Breast epithelium (tissue), 4 donors: ENCODE measurements around the gene IL1RN. TPM values are rescaled to one million over a fixed set of nuclear protein-coding genes. Genes with fewer than 3 reads are reported as not detected.

Experiments
- DNase-seq, 2 donors: peaks; one replicate each; pipeline ENCODE4 v3.0.0-alpha.2; 2019; ENCODE audit warnings: low spot score in 2 of 2
- H3K27ac ChIP-seq, 2 donors: fragments of 200-600 bp; sonication (generic) in 1 of 2; one replicate each; pipeline ENCODE4 v1.5.1; 2016 to 2019; ENCODE audit warnings: mild to moderate bottlenecking in 1 of 2
- H3K27me3 ChIP-seq, 2 donors: fragments of 200-600 bp; sonication (generic) in 1 of 2; one replicate each; pipeline versions ENCODE4 v1.5.1 to v1.6.0; 2017 to 2019; ENCODE audit warnings: control low read depth in 1 of 2, mild to moderate bottlenecking in 1 of 2
- H3K36me3 ChIP-seq: fragments of 200-600 bp; one replicate; pipeline ENCODE4 v1.5.1; 2019
- H3K4me1 ChIP-seq, 2 donors: fragments of 200-600 bp; sonication (generic); one replicate each; pipeline ENCODE4 v1.5.1; 2016 to 2019; ENCODE audit warnings: control low read depth in 1 of 2
- H3K4me3 ChIP-seq, 3 donors: fragments of 200-600 bp; sonication (generic); 1 replicate in 2 of 3; 2 replicates in 1 of 3; pipeline ENCODE4 v1.5.1; 2016 to 2019; ENCODE audit warnings: mild to moderate bottlenecking in 3 of 3, moderate library complexity in 2 of 3
- H3K9me3 ChIP-seq, 2 donors: fragments of 200-600 bp; sonication (generic) in 1 of 2; one replicate each; pipeline ENCODE4 v1.5.1; 2016 to 2019; ENCODE audit warnings: control low read depth in 1 of 2
- CTCF ChIP-seq, 3 donors: fragments of 450-650 bp; IDR thresholded peaks; one replicate each; pipeline ENCODE4 v1.5.1; 2016 to 2017; ENCODE audit warnings: antibody characterized with exemption in 3 of 3, mild to moderate bottlenecking in 3 of 3, moderate library complexity in 3 of 3
- POLR2A ChIP-seq: fragments of 450-650 bp; IDR thresholded peaks from one replicate; pipeline ENCODE4 v1.6.1; 2016; ENCODE audit warnings: antibody characterized with exemption, mild to moderate bottlenecking, moderate library complexity
- POLR2AphosphoS5 ChIP-seq, 3 donors: sonication (generic); formaldehyde crosslinking; IDR thresholded peaks; one replicate each; pipeline ENCODE4 v1.6.1; 2017; ENCODE audit warnings: antibody characterized with exemption in 3 of 3
- intact Hi-C: fragments of 100-400 bp; cut with DNase I; formaldehyde crosslinking; loops from one replicate; pipeline ENCODE4 v1.15.1; 2023; ENCODE audit warnings: low total_unique reads
- total RNA-seq, 3 donors: library from RNA; depleted of rRNA; stranded (reverse); fragments of >200 nt; gene quantifications; one replicate each; pipeline ENCODE4 v1.1.0, GENCODE V29; 2016

IL1RN gene
- total RNA-seq, 3 donors from 2014 or later = 0.66 to 3.8 (median 1.6) TPM

GRCh38 chr2:113164215-113164929, 37.0 kb downstream of the IL1RN start:
- intact Hi-C loops = no loop called here

GRCh38 chr2:113164930-113165585, 37.7 kb downstream of the IL1RN start:
- Histone ChIP-seq H3K27ac (no peak overlapping the region), H3K27me3 (no peaks in the 10 kb centered on the region), H3K4me1 (no peaks in the 10 kb centered on the region), H3K36me3 (no peaks in the 10 kb centered on the region), H3K4me3 (no peak overlapping the region), H3K9me3 (no peaks in the 10 kb centered on the region)
- TF ChIP-seq POLR2AphosphoS5 (IDR thresholded peaks at IDR 0.05) (no peak), CTCF (IDR thresholded peaks at IDR 0.05) (no peak), POLR2A (no peak)
- DNase-seq = no peak
- intact Hi-C loops = no loop called here

More at GRCh38 chr2:113164215-113164929, 37.0 kb downstream of the IL1RN start:
- TF ChIP-seq CTCF (IDR thresholded peaks at IDR 0.05) (no peak), POLR2A (no peak), POLR2AphosphoS5 (IDR thresholded peaks at IDR 0.05) (no peak)
- Histone ChIP-seq H3K4me1 (no peaks in the 10 kb centered on the region), H3K9me3 (no peaks in the 10 kb centered on the region), H3K4me3 (no peak overlapping the region), H3K27ac (no peak overlapping the region), H3K36me3 (no peaks in the 10 kb centered on the region), H3K27me3 (no peaks in the 10 kb centered on the region)
- DNase-seq = no peak

GRCh38 chr2:113166187-113166645, 38.8 kb downstream of the IL1RN start:
- no peak overlapping the region for H3K27ac ChIP-seq
- no peak overlapping the region for H3K4me3 ChIP-seq
- DNase-seq = no peak
- no peak for TF ChIP-seq POLR2AphosphoS5 (IDR thresholded peaks at IDR 0.05)
- no peak for TF ChIP-seq CTCF (IDR thresholded peaks at IDR 0.05)
- TF ChIP-seq POLR2A = no peak
- no peaks in the 10 kb centered on the region for H3K9me3 ChIP-seq
- no peaks in the 10 kb centered on the region for H3K27me3 ChIP-seq
- intact Hi-C loops = no loop called here
- H3K4me1 ChIP-seq = no peaks in the 10 kb centered on the region
- no peaks in the 10 kb centered on the region for H3K36me3 ChIP-seq

GRCh38 chr2:113167115-113167932, 39.9 kb downstream of the IL1RN start:
- DNase-seq = no peak
- Histone ChIP-seq H3K36me3 (no peaks in the 10 kb centered on the region), H3K27me3 (no peaks in the 10 kb centered on the region), H3K27ac (peak overlapping the region in 1 of 2 donors; percentile 15), H3K9me3 (no peaks in the 10 kb centered on the region), H3K4me3 (no peak overlapping the region), H3K4me1 (no peaks in the 10 kb centered on the region)
- intact Hi-C loops = no loop called here
- TF ChIP-seq POLR2A (no peak), POLR2AphosphoS5 (IDR thresholded peaks at IDR 0.05) (no peak), CTCF (IDR thresholded peaks at IDR 0.05) (no peak)
